Omental fat pad (tissue), 4 donors: ENCODE measurements around the gene SCPEP1. TPM values are rescaled to one million over a fixed set of nuclear protein-coding genes. Genes with fewer than 3 reads are reported as not detected.

Experiments
- ATAC-seq: fragments of 150-250 bp; one replicate; pipeline ENCODE4 v1.9.1; 2016; ENCODE audit warnings: mild to moderate bottlenecking, moderate library complexity; ENCODE audit not compliant: low FRiP score
- DNase-seq: peaks from one replicate; pipeline ENCODE4 v3.0.0-alpha.2; 2019; ENCODE audit warnings: low spot score
- CTCF ChIP-seq, 3 donors: fragments of 450-650 bp; IDR thresholded peaks; one replicate each; pipeline ENCODE4 v1.5.1; 2016 to 2017; ENCODE audit warnings: antibody characterized with exemption in 3 of 3, mild to moderate bottlenecking in 3 of 3, moderate library complexity in 2 of 3
- total RNA-seq, 4 donors: library from RNA; depleted of rRNA; stranded (reverse); fragments of >200 nt; gene quantifications; one replicate each; pipeline ENCODE4 v1.1.0, GENCODE V29; 2016

SCPEP1 gene
- total RNA-seq, 4 donors from 2014 or later = 59.6 to 80.9 (median 69.1) TPM

GRCh38 chr17:57051886-57052361 is 74.0 kb downstream of the SCPEP1 start:
- DNase-seq = no peak
- no peak for ATAC-seq
- no peak for TF ChIP-seq CTCF (IDR thresholded peaks at IDR 0.05)

Other genes starting within 250 kb of the SCPEP1 start
- gene C17orf67, start 144.2 kb upstream of the SCPEP1 start, total RNA-seq = 1 to 10 TPM in 2 of 4 donors, under 1 TPM in 2; 0.44 to 5.4 (median 1.3) TPM
- gene DGKE, start 144.0 kb upstream of the SCPEP1 start, total RNA-seq = 10 to 100 TPM in 1 of 4 donors, 1 to 10 TPM in 3; 5.9 to 19.4 (median 6.8) TPM
- 100 to 1,000 TPM in 1 of 4 donors, 10 to 100 TPM in 3; 41.4 to 112 (median 78.6) TPM for gene TRIM25, start 64.1 kb upstream of the SCPEP1 start, total RNA-seq
- 10 to 100 TPM in 1 of 4 donors, 1 to 10 TPM in 3; 6.7 to 13.4 (median 9.3) TPM for gene COIL, start 17.1 kb upstream of the SCPEP1 start, total RNA-seq
- 10 to 100 TPM; 29.4 to 89.0 (median 36.1) TPM for gene AKAP1, start 107.1 kb downstream of the SCPEP1 start, total RNA-seq